Endodermal cell (in vitro differentiated cells): ENCODE results near the gene ARHGAP25. TPM values are rescaled to one million over a fixed set of nuclear protein-coding genes. Genes with fewer than 3 reads are reported as not detected.

ENCODE experiments used
- DNase-seq: peaks from one replicate; pipeline ENCODE4 v3.0.0-alpha.2; 2017
- H3K27ac ChIP-seq: 2 replicates; pipeline ENCODE4 v1.5.1; 2013; ENCODE audit warnings: mild to moderate bottlenecking, low read depth, low read length, moderate library complexity
- H3K27me3 ChIP-seq: 2 replicates; pipeline ENCODE4 v1.6.1; 2013; ENCODE audit warnings: mild to moderate bottlenecking, low read length, moderate library complexity; ENCODE audit not compliant: insufficient read depth, control insufficient read depth, poor library complexity, severe bottlenecking
- H3K36me3 ChIP-seq: 2 replicates; pipeline ENCODE4 v1.7.0; 2013; ENCODE audit warnings: mild to moderate bottlenecking, low read length, moderate library complexity; ENCODE audit not compliant: control insufficient read depth, insufficient read depth
- H3K4me1 ChIP-seq: one replicate; pipeline ENCODE4 v1.7.0; 2013; ENCODE audit warnings: low read length; ENCODE audit not compliant: control insufficient read depth, insufficient read depth
- H3K4me3 ChIP-seq: 2 replicates; pipeline ENCODE4 v1.5.1; 2013; ENCODE audit warnings: mild to moderate bottlenecking, low read length, moderate library complexity
- H3K9ac ChIP-seq: 2 replicates; pipeline ENCODE4 v1.6.1; 2013; ENCODE audit warnings: mild to moderate bottlenecking, low read length, moderate library complexity; ENCODE audit not compliant: poor library complexity, severe bottlenecking; ENCODE audit errors: extremely low read depth
- H3K9me3 ChIP-seq: 2 replicates; pipeline ENCODE4 v1.6.1; 2013; ENCODE audit warnings: mild to moderate bottlenecking, low read length, moderate library complexity; ENCODE audit not compliant: control insufficient read depth
- H3K27ac Mint-ChIP-seq: 2 replicates; pipeline ENCODE4 v1.8.0; 2020; ENCODE audit warnings: mixed read lengths
- H3K27me3 Mint-ChIP-seq: 2 replicates; pipeline ENCODE4 v1.8.0; 2021; ENCODE audit warnings: mild to moderate bottlenecking, mixed read lengths; ENCODE audit not compliant: insufficient read depth
- H3K36me3 Mint-ChIP-seq: 2 replicates; pipeline ENCODE4 v1.8.0; 2020; ENCODE audit warnings: low read depth, mixed read lengths
- H3K4me1 Mint-ChIP-seq: 2 replicates; pipeline ENCODE4 v1.8.0; 2020; ENCODE audit warnings: mixed read lengths
- H3K4me3 Mint-ChIP-seq: 2 replicates; pipeline ENCODE4 v1.8.0; 2020; ENCODE audit warnings: mild to moderate bottlenecking, moderate library complexity, mixed read lengths
- H3K9me3 Mint-ChIP-seq: 2 replicates; pipeline ENCODE4 v1.8.0; 2020; ENCODE audit warnings: mild to moderate bottlenecking, mixed read lengths
- CTCF ChIP-seq: fragments of 200-600 bp; sonication (generic); conservative IDR thresholded peaks from 2 replicates; pipeline ENCODE4 v1.5.0; 2021; ENCODE audit warnings: antibody characterized with exemption, mild to moderate bottlenecking
- WGBS, 2 experiments: methylation state at CpG; one replicate each; pipeline versions ENCODE4 v1.1.5 to v1.1.7; 2013; ENCODE audit warnings: missing lambda C conversion rate in 2 of 2, mixed read lengths in 1 of 2; ENCODE audit not compliant: insufficient coverage in 1 of 2, insufficient read length in 1 of 2; 5-methylcytosine and 5-hydroxymethylcytosine counted together
- total RNA-seq, 2 donors: library from RNA; stranded (reverse); fragmentation: NEBNext Ultra II Directional in 1 of 2; extraction: Animal tissue kit (Norgen Biotek cat#: 25700) in 1 of 2; gene quantifications; 2 replicates in 1 of 2; 3 replicates in 1 of 2; pipeline ENCODE4 v1.2.1, GENCODE V29; 2021

Gene ARHGAP25
- total RNA-seq, 2 donors from 2014 or later = 0.82 to 2.6 TPM

GRCh38 chr2:68771211-68771751 lies 36.7 kb downstream of the ARHGAP25 start:
- no peaks in the 10 kb centered on the region for H3K36me3 ChIP-seq
- no peak overlapping the region for H3K27ac Mint-ChIP-seq
- H3K9me3 Mint-ChIP-seq = no peaks in the 10 kb centered on the region
- DNase-seq = no peak
- no peaks in the 10 kb centered on the region for H3K36me3 Mint-ChIP-seq
- no peak overlapping the region for H3K4me3 ChIP-seq
- H3K9ac ChIP-seq = no peak overlapping the region
- no peak overlapping the region for H3K4me3 Mint-ChIP-seq
- H3K4me1 ChIP-seq = peaks cover 9% of the 10 kb centered on the region
- no peaks in the 10 kb centered on the region for H3K27me3 Mint-ChIP-seq
- TF ChIP-seq CTCF = no peak
- peaks cover 33% of the 10 kb centered on the region for H3K4me1 Mint-ChIP-seq
- no peak overlapping the region for H3K27ac ChIP-seq
- no peaks in the 10 kb centered on the region for H3K27me3 ChIP-seq
- WGBS, 2 experiments = 92 to 100% methylated on average over 2 to 3 of the region's 3 CpGs
- no peaks in the 10 kb centered on the region for H3K9me3 ChIP-seq

DNA sequence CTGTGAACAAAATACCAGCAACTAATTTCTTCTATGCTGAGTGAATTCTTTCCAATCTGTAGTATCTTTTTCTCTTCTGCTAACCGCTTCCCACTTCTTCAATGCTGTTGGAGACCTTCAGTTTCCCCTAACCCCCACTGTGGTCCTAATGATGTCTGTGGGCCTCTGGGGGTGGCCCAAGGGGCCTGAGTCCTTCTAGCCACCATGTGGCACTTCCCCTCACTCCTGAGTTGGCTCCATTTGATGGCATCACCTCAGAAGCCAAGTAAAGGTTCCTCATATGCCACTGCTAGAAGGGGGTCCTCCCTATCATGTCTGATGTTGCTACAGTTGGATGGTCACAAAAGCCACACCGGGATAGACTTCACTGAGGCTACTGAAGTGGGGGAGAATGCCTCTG lies 37.5 kb downstream of the ARHGAP25 start:
- no peaks in the 10 kb centered on the region for H3K27me3 Mint-ChIP-seq
- WGBS, 2 experiments = 83 to 87% methylated on average over 2 of the region's 2 CpGs

GRCh38 chr2:68774569-68775271 lies 40.1 kb downstream of the ARHGAP25 start:
- H3K9me3 Mint-ChIP-seq = no peaks in the 10 kb centered on the region
- no peaks in the 10 kb centered on the region for H3K36me3 Mint-ChIP-seq
- Histone ChIP-seq H3K9me3 (no peaks in the 10 kb centered on the region), H3K4me1 (peaks cover 11% of the 10 kb centered on the region), H3K27me3 (no peaks in the 10 kb centered on the region), H3K27ac (no peak overlapping the region), H3K4me3 (no peak overlapping the region), H3K36me3 (no peaks in the 10 kb centered on the region), H3K9ac (no peak overlapping the region)
- WGBS, 2 experiments = 95 to 97% methylated on average over 24 to 31 of the region's 31 CpGs
- TF ChIP-seq CTCF = no peak
- no peaks in the 10 kb centered on the region for H3K27me3 Mint-ChIP-seq
- no peak overlapping the region for H3K27ac Mint-ChIP-seq
- peaks cover 35% of the 10 kb centered on the region for H3K4me1 Mint-ChIP-seq
- H3K4me3 Mint-ChIP-seq = no peak overlapping the region
- DNase-seq = no peak

More for the DNA sequence above, 37.5 kb downstream of the ARHGAP25 start:
- Histone ChIP-seq H3K9ac (no peak overlapping the region), H3K27ac (no peak overlapping the region), H3K27me3 (no peaks in the 10 kb centered on the region), H3K4me1 (peaks cover 9% of the 10 kb centered on the region), H3K9me3 (no peaks in the 10 kb centered on the region), H3K36me3 (no peaks in the 10 kb centered on the region), H3K4me3 (no peak overlapping the region)
- Mint-ChIP-seq H3K27ac (no peak overlapping the region), H3K36me3 (no peaks in the 10 kb centered on the region), H3K4me3 (no peak overlapping the region), H3K9me3 (no peaks in the 10 kb centered on the region), H3K4me1 (peaks cover 33% of the 10 kb centered on the region)
- DNase-seq = no peak
- TF ChIP-seq CTCF = no peak
